ENCODE results near the gene WDR12.
"Not testable (repeated sequence)": the region's sequence is repeated elsewhere in the genome, so short reads cannot be mapped to it uniquely, and the experiment has no call there.

The WDR12 gene

GRCh38 chr2:202858601-202859000 is 52.9 kb downstream of the WDR12 start:
- Histone ChIP-seq H3K9me3 (replicated peaks; ENCODE audit: insufficient read depth, low read length) (no peaks in the 10 kb centered on the region), H4K20me1 (ENCODE audit: insufficient read depth, low read length) (no peaks in the 10 kb centered on the region), H3K27ac (ENCODE audit: low read length) (no peak overlapping the region), H3K27me3 (replicated peaks; ENCODE audit: insufficient read depth, low read length) (no peaks in the 10 kb centered on the region), H3K4me2 (ENCODE audit: low read depth, low read length) (no peak overlapping the region), H2AFZ (ENCODE audit: low read length) (no peak overlapping the region), H3F3A (ENCODE audit: insufficient read depth, low read length) (no peaks in the 10 kb centered on the region), H3K9me2 (replicated peaks; ENCODE audit: insufficient read depth, low read length) (no peaks in the 10 kb centered on the region), H3K4me1 (ENCODE audit: low read length) (no peaks in the 10 kb centered on the region), H3K9ac (ENCODE audit: low read length) (no peak overlapping the region), H3K36me3 (replicated peaks; ENCODE audit: insufficient read depth, low read length) (no peaks in the 10 kb centered on the region), H3K79me2 (ENCODE audit: low read length) (no peaks in the 10 kb centered on the region), H3K4me3 (ENCODE audit: low read length) (no peak overlapping the region)
- no peak for DNase-seq
- TF ChIP-seq EZH2phosphoT487 (IDR thresholded peaks at IDR 0.05; ENCODE audit: low read length) (no peak), CTCF (IDR thresholded peaks at IDR 0.05; ENCODE audit: low read length) (no peak), EZH2 (optimal IDR thresholded peaks at IDR 0.05; ENCODE audit: low read depth, low read length) (no peak)

- not testable (repeated sequence) for H3K36me3 ChIP-seq (replicated peaks; ENCODE audit: insufficient read depth, low read length); H3K79me2 ChIP-seq (ENCODE audit: low read length); DNase-seq; H3F3A ChIP-seq (ENCODE audit: insufficient read depth, low read length); H3K27ac ChIP-seq (ENCODE audit: low read length); H3K27me3 ChIP-seq (replicated peaks; ENCODE audit: insufficient read depth, low read length); H3K4me1 ChIP-seq (ENCODE audit: low read length); H3K9me2 ChIP-seq (replicated peaks; ENCODE audit: insufficient read depth, low read length); H4K20me1 ChIP-seq (ENCODE audit: insufficient read depth, low read length); H2AFZ ChIP-seq (ENCODE audit: low read length); H3K4me3 ChIP-seq (ENCODE audit: low read length); H3K4me2 ChIP-seq (ENCODE audit: low read depth, low read length); H3K9me3 ChIP-seq (replicated peaks; ENCODE audit: insufficient read depth, low read length); H3K9ac ChIP-seq (ENCODE audit: low read length)
Measured at GRCh38 chr2:202849343-202849742, 62.1 kb downstream of the WDR12 start.

- Histone ChIP-seq H3F3A (ENCODE audit: insufficient read depth, low read length) (no peaks in the 10 kb centered on the region), H3K9me3 (replicated peaks; ENCODE audit: insufficient read depth, low read length) (no peaks in the 10 kb centered on the region), H2AFZ (ENCODE audit: low read length) (no peak overlapping the region), H3K27ac (ENCODE audit: low read length) (no peak overlapping the region), H3K27me3 (replicated peaks; ENCODE audit: insufficient read depth, low read length) (no peaks in the 10 kb centered on the region), H3K36me3 (replicated peaks; ENCODE audit: insufficient read depth, low read length) (no peaks in the 10 kb centered on the region), H3K4me1 (ENCODE audit: low read length) (no peaks in the 10 kb centered on the region), H3K4me2 (ENCODE audit: low read depth, low read length) (no peak overlapping the region), H3K9me2 (replicated peaks; ENCODE audit: insufficient read depth, low read length) (no peaks in the 10 kb centered on the region), H4K20me1 (ENCODE audit: insufficient read depth, low read length) (no peaks in the 10 kb centered on the region), H3K79me2 (ENCODE audit: low read length) (no peaks in the 10 kb centered on the region), H3K4me3 (ENCODE audit: low read length) (no peak overlapping the region), H3K9ac (ENCODE audit: low read length) (no peak overlapping the region)
- no peak for TF ChIP-seq EZH2 (optimal IDR thresholded peaks at IDR 0.05; ENCODE audit: low read depth, low read length)
- no peak for TF ChIP-seq CTCF (IDR thresholded peaks at IDR 0.05; ENCODE audit: low read length)
- no peak for TF ChIP-seq EZH2phosphoT487 (IDR thresholded peaks at IDR 0.05; ENCODE audit: low read length)
- no peak for DNase-seq
Measured at GRCh38 chr2:202848813-202849212, 62.7 kb downstream of the WDR12 start.

GRCh38 chr2:202847693-202848524 is 63.6 kb downstream of the WDR12 start:
- no peak overlapping the region for H3K4me2 ChIP-seq (ENCODE audit: low read depth, low read length)
- H3K4me3 ChIP-seq (ENCODE audit: low read length): no peak overlapping the region
- H4K20me1 ChIP-seq (ENCODE audit: insufficient read depth, low read length): no peaks in the 10 kb centered on the region
- no peak overlapping the region for H3K9ac ChIP-seq (ENCODE audit: low read length)
- H3K27ac ChIP-seq (ENCODE audit: low read length): no peak overlapping the region
- no peak overlapping the region for H2AFZ ChIP-seq (ENCODE audit: low read length)
- no peaks in the 10 kb centered on the region for H3K9me3 ChIP-seq (replicated peaks; ENCODE audit: insufficient read depth, low read length)
- no peaks in the 10 kb centered on the region for H3K36me3 ChIP-seq (replicated peaks; ENCODE audit: insufficient read depth, low read length)
- no peaks in the 10 kb centered on the region for H3K4me1 ChIP-seq (ENCODE audit: low read length)
- TF ChIP-seq CTCF (IDR thresholded peaks at IDR 0.05; ENCODE audit: low read length) (no peak), EZH2 (optimal IDR thresholded peaks at IDR 0.05; ENCODE audit: low read depth, low read length) (no peak), EZH2phosphoT487 (IDR thresholded peaks at IDR 0.05; ENCODE audit: low read length) (no peak)
- no peaks in the 10 kb centered on the region for H3K79me2 ChIP-seq (ENCODE audit: low read length)
- H3K9me2 ChIP-seq (replicated peaks; ENCODE audit: insufficient read depth, low read length): no peaks in the 10 kb centered on the region
- no peak for DNase-seq
- no peaks in the 10 kb centered on the region for H3K27me3 ChIP-seq (replicated peaks; ENCODE audit: insufficient read depth, low read length)
- H3F3A ChIP-seq (ENCODE audit: insufficient read depth, low read length): no peaks in the 10 kb centered on the region
